Forelimb muscle (tissue), 1 donor: ENCODE measurements around the gene FCRL5. TPM values are rescaled to one million over a fixed set of nuclear protein-coding genes. Genes with fewer than 3 reads are reported as not detected.
"Not testable (repeated sequence)": the region's sequence is repeated elsewhere in the genome, so short reads cannot be mapped to it uniquely, and the experiment has no call there.

ENCODE experiments used
- DNase-seq: peaks from one replicate; pipeline ENCODE4 v3.0.0-alpha.2; 2013; ENCODE audit warnings: low read depth
- polyA plus RNA-seq: library from polyadenylated mRNA; unstranded; fragments of 120-200 nt; gene quantifications from one replicate; pipeline ENCODE4 v1.2.1, GENCODE V29; 2013; ENCODE audit not compliant: insufficient read length

FCRL5 gene
- polyA plus RNA-seq, 1 donor = 0.05 TPM

DNA sequence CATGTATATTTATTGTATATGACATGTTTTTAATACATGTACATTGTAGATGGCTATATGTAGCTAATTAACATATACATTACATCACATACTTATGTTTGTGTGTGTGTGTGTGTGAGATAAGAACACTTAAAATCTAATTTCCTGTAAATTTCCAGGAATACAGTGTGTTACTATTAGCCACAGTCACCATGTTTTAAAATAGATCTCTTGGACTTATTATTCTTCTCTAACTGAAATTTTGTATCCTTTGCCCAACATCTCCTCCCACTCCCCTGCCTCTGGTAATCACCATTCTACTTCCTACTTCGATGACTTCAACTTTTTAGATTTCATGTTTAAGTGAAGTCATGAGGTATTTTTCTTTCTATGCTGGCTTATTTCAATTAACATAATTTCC is 64.8 kb downstream of the FCRL5 start:
- DNase-seq = no peak

DNA sequence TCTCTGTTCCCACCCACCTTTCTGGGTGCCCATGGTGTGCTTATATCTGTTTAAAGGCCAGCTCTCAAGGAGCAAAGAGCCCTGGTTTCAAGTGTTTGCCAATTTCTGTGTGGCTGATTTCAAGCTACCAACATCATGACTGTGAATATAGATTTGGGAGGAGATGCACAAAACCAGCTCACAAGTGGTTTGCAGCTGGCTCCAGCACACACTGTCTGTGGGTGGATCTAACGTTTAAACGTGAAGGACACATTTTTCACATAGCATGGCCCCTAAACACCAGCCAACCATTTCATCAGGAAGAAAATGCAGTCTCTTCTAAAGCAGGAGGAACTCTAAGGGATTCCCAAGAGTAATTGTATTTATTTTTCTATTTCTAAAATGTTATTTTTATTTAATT is 65.2 kb downstream of the FCRL5 start:
- DNase-seq = no peak

GRCh38 chr1:157486400-157486799 is 65.9 kb downstream of the FCRL5 start:
- DNase-seq = not testable (repeated sequence)

DNA sequence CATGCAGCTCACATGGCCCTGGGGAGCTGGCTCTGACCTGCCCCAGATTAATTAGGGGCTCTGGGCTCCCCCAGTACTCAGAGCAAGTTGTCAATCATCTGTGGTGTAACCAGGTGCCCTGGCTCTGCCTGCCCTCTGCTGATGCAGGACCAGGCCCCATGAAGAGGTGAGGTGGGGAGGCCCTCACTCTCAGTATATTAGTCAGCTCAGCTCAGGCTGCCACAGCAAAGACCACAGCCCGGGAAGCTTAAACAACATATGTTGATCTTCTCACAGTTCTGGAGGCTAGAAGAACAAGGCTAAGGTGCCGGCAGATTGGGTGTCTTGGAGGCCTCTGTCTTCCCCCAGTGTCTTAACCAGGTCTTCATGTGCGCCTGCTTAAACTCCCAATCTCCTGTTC is 66.5 kb downstream of the FCRL5 start:
- no peak for DNase-seq

DNA sequence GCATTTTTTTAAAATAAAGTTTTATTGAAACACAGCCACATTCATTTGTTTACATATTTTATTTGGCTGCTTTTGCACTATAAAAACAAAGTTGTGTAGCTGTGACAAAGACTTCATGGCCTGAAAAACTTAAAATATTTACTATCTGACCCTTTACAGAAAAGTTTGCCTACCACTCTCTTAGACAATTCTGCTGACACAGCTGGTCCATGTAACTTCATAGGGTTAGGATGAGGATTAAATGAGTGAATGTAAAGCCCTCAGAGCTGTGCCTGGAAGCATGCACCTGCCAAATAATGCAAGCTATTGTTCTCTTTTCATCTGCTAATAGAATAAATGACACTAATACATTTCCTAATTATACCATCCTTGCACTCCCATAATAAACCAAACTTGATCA is 67.7 kb downstream of the FCRL5 start:
- no peak for DNase-seq

GRCh38 chr1:157483635-157484034 is 68.7 kb downstream of the FCRL5 start:
- no peak for DNase-seq

DNA sequence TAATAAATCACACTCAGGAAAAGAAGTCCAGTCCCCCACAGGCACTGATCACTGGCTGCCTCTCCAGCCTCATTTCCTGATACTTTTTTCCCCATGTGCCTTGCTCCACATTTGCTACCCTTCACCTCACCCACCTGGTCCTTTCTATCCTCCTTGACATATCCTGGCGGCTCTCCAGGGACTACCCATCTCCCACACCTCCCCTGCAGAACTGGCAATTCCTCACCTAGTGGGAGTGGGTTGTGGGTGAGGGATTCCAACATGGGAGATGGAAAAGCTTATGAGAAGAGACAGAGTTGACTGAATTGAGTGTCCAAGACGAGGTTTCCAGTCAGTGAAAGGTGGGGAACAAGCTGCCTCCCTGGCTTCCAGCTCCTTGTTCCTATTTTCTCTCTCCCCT is 69.6 kb downstream of the FCRL5 start:
- no peak for DNase-seq

GRCh38 chr1:157482174-157482573 is 70.1 kb downstream of the FCRL5 start:
- DNase-seq = no peak

DNA sequence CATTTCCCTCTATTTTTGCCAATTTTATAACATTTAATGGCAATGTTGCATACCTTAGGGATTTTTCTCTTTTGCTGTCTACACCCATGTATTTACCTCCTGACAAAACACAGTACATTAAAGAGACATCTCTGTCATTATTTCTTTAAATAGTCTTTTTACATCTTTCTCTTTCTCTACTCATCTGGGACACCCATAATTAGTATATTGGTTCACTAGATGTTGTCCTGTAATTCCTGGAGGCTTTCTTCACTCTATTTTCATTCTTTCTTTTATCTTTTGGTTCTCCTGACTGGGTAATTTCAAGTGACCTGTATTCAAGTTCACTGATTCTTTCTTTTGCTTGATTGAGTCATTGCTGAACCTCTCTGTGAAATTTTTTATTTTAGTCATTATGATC is 74.3 kb downstream of the FCRL5 start:
- no peak for DNase-seq

GRCh38 chr1:157477419-157477818 is 74.9 kb downstream of the FCRL5 start:
- DNase-seq = no peak

DNA sequence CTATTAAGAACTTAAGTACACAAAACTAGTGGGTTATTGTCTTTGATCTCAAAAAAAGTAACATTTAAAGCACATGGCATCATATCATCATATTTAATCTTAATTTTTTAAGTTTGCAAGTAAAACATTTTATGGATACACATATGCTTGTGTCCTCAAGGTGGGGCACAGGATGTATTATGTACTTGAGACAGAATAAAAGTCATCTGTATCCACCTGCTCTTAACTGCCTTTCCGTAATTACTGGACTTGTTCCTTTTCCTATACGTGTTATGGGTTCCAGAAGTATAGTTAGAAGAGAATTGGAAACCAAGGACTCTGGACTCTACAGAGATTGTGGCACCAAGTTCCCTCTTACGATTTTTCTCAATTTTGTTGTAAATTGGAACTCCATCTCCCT is 79.4 kb downstream of the FCRL5 start:
- DNase-seq = no peak

- no peak for DNase-seq
These were observed 80.1 kb downstream of the FCRL5 start for GRCh38 chr1:157472056-157472701.

- DNase-seq = no peak
These were observed 80.8 kb downstream of the FCRL5 start for GRCh38 chr1:157471531-157471930.

GRCh38 chr1:157469752-157470675 is 82.3 kb downstream of the FCRL5 start:
- no peak for DNase-seq

GRCh38 chr1:157469300-157469699 is 83.0 kb downstream of the FCRL5 start:
- no peak for DNase-seq

DNA sequence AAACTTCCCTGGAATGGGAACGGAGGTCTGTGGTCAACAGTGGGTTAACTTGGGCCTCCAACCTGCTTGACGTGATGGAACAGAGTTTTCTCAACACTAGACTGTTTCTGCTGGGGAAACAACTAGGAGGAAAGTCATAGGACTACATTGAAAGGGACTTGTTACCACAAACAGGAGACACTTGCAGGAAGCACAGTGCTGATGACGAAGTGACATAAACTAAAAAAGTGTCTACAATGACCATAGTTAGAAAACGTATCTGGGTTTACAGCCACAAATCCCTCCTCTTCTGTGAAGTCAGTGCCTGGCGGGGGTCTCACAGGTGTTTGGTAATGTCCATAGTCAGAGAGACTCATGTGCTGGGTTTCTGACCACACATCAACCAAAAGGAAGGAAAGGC is 86.3 kb downstream of the FCRL5 start:
- no peak for DNase-seq

Other genes with a start within 250 kb of the FCRL5 start
- not detected for gene FCRL4, start 45.6 kb upstream of the FCRL5 start, polyA plus RNA-seq
- gene FCRL3, start 148.3 kb upstream of the FCRL5 start, polyA plus RNA-seq = not detected
- 0.11 TPM for gene FCRL2, start 224.6 kb upstream of the FCRL5 start, polyA plus RNA-seq